GM11168 (cell line): ENCODE measurements around the gene ACAP3.

Experiments used
- in situ Hi-C: fragments of 300-500 bp; cut with MboI; formaldehyde crosslinking; loops from one replicate; pipeline ENCODE4 v1.12.0; 2022; ENCODE audit warnings: low sequenced_read_pairs; ENCODE audit not compliant: unreplicated experiment

The ACAP3 gene

GRCh38 chr1:1291548-1292441 is 15.9 kb downstream of the ACAP3 start:
- in situ Hi-C loops = no loop called here

- in situ Hi-C loops = no loop called here
Measured at GRCh38 chr1:1291023-1291528, 16.7 kb downstream of the ACAP3 start.

GRCh38 chr1:1290238-1290731 is 17.4 kb downstream of the ACAP3 start:
- in situ Hi-C loops = no loop called here

DNA sequence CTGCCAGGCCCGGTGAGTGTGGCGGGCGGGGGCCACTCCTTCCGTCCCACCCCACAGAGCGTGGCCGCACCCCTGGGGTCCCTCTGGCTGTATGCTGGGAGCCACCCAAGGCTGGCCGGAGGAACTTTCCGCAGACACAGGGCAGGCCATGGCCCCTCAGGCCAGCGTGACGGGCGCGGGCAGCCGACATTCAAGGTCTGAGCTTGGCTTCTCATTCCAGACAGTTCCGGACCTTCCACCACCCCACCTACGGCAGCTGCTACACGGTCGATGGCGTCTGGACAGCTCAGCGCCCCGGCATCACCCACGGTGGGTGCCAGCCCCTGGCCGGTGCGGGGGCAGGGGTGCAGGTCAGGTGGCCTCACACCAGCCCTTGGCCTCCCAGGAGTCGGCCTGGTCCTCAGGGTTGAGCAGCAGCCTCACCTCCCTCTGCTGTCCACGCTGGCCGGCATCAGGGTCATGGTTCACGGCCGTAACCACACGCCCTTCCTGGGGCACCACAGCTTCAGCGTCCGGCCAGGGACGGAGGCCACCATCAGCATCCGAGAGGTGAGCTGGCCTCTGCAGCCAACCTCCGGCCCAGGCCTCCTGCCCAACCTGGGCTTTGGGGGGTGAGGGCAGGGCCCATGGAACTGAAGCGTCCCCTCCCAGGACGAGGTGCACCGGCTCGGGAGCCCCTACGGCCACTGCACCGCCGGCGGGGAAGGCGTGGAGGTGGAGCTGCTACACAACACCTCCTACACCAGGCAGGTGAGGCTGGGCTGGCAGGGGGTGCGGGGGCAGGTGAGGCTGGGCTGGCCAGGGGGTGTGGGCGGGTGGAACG is 20.2 kb downstream of the ACAP3 start:
- in situ Hi-C loops = no loop called here

- in situ Hi-C loops = no loop called here
Measured at GRCh38 chr1:1286313-1287261, 21.1 kb downstream of the ACAP3 start.

GRCh38 chr1:1285611-1286311 is 22.0 kb downstream of the ACAP3 start:
- in situ Hi-C loops = no loop called here

DNA sequence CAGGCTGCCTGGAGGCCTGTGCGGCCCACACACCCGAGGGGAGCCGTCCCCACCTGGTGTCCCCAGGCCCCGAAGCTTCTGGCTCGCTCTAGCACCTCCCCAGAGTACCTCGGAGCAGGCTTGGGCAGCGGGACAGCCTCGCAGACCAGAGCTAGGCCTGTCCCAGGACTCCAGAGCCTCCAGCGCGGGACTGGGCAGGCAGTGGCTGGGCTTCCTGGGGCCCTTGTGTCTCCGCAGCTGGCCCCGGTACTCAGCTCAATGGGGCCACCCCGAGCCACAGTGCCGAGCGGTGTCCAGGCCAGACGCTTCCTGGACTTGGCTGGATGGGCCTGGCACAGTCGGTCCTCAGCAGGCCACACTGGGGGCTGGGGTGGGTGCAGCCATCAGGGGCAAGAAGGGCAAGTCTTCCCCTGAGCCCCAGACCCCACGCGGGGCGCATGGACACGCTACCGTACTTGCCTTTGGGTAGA is 22.6 kb downstream of the ACAP3 start:
- in situ Hi-C loops = no loop called here

DNA sequence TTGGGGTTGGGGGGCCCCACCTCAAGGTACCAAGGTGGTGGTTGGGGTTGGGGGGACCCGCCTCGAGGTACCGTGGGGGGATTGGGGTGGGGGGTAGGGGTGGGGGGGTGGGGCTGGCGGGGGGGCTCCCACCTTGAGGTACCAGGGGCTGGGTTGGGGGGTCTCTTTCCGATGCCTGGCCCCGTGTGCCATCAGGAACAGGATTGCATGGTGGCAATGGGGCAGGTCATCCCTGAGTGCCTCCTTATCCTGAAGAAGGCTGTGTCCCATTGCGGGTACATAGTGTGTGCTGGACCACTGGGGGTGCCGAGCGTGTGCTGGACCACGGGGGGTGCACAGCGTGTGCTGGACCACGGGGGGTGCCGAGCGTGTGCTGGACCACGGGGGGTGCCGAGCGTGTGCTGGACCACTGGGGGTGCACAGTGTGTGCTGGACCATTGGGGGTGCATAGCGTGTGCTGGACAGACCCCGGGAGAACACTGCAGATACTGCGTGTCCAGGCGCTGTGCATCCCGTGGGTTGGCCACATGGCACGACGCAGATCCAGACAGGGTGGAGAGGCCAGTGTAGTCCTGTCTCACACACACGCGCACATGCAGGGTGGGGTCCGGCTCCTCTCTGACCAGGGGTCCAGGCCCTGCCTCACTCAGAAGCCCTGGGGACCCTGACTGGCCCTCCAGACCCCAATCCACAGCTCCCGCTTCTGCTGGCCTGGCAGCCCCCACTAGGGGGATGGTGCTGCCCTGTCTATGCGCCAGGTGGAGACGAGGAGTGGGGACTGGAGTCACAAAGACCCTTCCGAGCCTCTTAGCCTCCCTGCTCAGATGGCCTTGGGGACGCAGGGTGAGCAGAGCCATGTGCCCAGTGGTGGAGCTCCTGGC is 23.3 kb downstream of the ACAP3 start:
- in situ Hi-C loops = no loop called here

DNA sequence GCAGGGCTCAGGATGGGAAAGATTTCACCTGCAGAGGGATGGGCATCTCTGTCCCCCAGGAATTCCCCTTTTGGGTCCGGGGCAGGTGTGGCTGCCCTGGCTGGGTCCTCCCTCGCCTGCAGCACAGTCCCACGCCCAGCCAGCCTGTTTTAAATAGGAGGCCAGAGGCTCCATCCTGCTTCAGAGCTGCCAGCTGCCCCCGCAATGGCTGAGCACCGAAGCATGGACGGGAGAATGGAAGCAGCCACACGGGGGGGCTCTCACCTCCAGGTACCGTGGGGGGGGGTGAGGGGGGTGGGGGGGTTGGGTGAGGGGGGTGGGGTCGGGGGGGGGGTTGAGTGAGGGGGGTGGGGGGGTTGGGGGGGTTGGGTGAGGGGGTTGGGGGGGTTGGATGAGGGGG is 23.9 kb downstream of the ACAP3 start:
- in situ Hi-C loops = no loop called here

GRCh38 chr1:1282998-1283397 is 24.7 kb downstream of the ACAP3 start:
- in situ Hi-C loops = no loop called here

GRCh38 chr1:1281533-1282321 is 26.0 kb downstream of the ACAP3 start:
- in situ Hi-C loops = no loop called here

DNA sequence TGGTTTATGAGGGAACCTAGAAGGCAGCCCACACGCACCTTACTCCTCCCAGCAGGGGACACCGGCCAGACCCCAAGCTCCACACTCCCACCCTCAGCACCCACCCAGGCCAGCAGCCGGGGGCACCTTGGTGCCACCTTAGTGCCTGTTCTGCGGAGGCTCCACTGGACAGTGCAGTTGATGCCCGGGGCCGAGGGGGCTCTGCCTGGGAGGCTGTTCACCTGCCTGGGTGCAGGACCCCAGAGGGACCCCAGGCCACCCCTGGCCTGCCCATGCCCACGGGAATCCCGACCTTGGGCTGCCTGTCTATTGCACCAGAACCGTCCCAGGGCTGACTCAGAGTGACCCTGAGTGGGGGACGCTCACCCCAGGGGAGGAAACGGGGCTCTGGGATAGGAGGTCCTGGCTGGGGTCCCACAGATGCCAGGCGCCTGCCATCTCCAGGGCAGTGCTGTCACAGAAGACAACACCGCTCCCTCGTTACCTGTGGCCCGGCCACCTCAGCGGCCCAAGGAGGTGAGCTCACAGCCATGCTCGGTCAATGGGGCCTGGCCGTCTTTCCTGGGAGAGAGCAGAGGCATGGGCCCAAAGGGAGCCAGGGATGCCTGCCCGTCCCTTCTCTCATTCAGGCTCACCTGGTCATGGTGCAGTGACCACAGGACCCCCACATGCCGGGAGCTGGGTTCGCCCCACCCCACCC is 26.8 kb downstream of the ACAP3 start:
- in situ Hi-C loops = no loop called here

- in situ Hi-C loops = no loop called here
Measured at GRCh38 chr1:1279028-1279427, 28.7 kb downstream of the ACAP3 start.

DNA sequence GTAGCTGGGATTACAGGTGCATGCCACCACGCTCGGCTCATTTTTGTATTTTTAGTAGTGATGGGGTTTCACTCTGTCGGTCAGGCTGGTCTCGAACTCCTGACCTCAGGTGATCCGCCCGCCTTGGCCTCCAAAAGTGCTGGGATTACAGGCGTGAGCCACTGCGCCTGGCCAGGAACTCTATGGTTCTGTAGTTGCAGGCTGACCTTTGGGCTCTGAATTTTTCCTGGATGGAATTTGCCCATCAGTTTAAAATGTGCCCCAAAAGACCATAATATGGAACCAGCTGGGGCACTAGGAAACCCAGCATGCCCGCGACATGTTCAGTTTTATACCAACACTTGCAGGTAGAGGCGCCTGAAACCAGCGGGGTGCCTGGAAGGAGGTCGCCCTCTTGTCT is 29.1 kb downstream of the ACAP3 start:
- in situ Hi-C loops = no loop called here

DNA sequence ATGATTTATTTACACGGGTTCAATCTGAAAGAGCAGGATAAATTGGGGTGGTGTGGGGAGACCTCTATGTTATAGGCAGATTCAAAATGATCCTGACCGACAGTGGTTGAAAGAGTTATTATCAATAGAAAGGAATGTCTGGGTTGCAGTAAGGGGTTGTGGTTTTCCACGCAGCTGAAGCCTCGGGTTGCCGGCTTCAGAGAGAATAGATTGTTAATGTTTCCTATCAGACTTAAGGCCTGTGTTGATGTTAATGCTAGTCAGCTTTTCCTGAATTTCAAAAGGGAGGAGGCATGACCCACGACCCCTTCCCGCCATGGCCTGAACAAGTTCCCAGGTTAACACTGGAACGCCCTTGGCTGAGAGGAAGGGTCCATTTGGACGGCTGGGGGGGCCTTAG is 31.9 kb downstream of the ACAP3 start:
- in situ Hi-C loops = no loop called here

GRCh38 chr1:1274931-1275431 is 32.7 kb downstream of the ACAP3 start:
- in situ Hi-C loops = no loop called here
